ENCODE measurements around the gene FUT8.
A peak's percentile ranks its signal among the peaks of the same experiment; 100 is the strongest.

FUT8 gene

GRCh38 chr14:65440230-65440629, 27.7 kb downstream of the FUT8 start:
- no peak for DNase-seq (ENCODE audit: low read depth)
- no peak overlapping the region for H3K4me3 ChIP-seq (ENCODE audit: low read depth, low read length)
- TF ChIP-seq, protein P1, sequence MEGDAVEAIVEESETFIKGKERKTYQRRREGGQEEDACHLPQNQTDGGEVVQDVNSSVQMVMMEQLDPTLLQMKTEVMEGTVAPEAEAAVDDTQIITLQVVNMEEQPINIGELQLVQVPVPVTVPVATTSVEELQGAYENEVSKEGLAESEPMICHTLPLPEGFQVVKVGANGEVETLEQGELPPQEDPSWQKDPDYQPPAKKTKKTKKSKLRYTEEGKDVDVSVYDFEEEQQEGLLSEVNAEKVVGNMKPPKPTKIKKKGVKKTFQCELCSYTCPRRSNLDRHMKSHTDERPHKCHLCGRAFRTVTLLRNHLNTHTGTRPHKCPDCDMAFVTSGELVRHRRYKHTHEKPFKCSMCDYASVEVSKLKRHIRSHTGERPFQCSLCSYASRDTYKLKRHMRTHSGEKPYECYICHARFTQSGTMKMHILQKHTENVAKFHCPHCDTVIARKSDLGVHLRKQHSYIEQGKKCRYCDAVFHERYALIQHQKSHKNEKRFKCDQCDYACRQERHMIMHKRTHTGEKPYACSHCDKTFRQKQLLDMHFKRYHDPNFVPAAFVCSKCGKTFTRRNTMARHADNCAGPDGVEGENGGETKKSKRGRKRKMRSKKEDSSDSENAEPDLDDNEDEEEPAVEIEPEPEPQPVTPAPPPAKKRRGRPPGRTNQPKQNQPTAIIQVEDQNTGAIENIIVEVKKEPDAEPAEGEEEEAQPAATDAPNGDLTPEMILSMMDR (IDR thresholded peaks at IDR 0.05; ENCODE audit: control insufficient read depth, extremely low read depth, insufficient read depth) = no peak

GRCh38 chr14:65444230-65444629, 31.7 kb downstream of the FUT8 start:
- no peak overlapping the region for H3K4me3 ChIP-seq (ENCODE audit: low read depth, low read length)
- no peak for DNase-seq (ENCODE audit: low read depth)
- TF ChIP-seq, protein P1 (IDR thresholded peaks at IDR 0.05; ENCODE audit: control insufficient read depth, extremely low read depth, insufficient read depth) = no peak

DNA sequence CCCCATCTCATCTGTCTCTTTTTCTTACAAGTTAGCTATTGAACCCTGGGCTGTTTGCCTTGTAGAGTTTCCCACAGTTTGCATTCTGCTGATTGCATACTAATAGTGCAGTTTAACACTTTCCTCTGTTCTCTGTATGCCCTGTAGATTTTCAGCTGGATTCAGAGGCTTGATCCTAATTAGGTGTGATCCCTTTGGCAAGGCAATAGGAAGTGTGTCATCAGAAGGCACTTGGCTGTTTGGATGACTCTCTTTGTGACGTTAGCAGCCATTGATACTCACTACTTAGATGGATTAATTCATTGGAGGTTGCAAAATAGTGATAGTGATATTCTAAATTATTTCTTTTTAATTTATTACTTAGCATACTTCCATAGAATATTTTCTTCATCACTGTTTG, 33.6 kb downstream of the FUT8 start:
- TF ChIP-seq, protein P1 (IDR thresholded peaks at IDR 0.05; ENCODE audit: control insufficient read depth, extremely low read depth, insufficient read depth) = no peak
- no peak for DNase-seq (ENCODE audit: low read depth)
- no peak overlapping the region for H3K4me3 ChIP-seq (ENCODE audit: low read depth, low read length)

DNA sequence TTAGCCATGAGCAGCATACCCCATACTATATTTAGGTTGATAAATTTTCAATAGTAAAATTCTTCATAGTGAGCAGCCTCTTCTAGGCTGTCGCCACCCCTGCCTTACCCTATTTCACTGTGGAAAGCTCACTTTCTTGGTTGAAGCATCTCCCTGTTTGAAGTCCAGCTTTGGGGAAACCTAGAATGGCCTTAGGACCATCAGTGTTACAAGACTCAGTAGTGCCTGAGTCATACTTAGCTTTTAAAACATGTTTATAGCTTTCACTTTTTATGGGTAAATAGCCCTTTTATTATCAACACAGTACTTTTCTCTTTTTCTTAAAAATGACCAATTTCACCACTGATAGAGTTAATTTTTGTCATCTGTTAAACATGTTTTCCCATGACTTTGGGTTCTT, 37.1 kb downstream of the FUT8 start:
- TF ChIP-seq, protein P1 (IDR thresholded peaks at IDR 0.05; ENCODE audit: control insufficient read depth, extremely low read depth, insufficient read depth) = no peak
- DNase-seq (ENCODE audit: low read depth) = no peak
- no peak overlapping the region for H3K4me3 ChIP-seq (ENCODE audit: low read depth, low read length)

DNA sequence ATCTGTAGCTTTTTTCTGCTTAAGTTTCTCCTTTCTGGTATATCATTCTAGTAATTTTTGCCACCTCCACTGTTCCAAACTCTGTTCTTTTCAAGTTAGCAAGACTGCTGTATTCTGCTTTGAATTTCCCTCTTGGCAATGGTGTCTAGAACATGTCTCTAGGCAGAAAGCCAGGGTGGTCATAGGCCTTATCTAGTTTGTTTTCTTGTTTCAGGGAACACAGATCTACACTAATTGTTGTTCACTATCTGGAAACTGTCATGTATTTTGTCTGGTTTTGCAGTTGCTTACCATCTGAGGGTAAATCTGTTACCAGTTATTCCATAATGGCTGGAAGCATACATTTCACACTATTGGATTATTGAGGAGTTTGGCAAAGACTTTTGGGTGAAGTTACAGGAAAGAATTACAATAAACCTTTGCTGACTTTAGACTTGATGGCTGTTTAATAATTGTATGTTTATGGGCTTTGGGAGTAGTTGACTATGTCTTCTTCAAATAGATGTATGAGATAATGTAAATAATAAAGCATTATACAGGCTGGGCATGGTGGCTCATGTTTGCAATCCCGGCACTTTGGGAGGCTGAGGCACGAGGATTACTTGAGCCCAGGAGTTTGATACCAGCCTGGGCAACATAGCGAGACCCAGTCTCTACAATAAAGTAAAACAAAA, 41.4 kb downstream of the FUT8 start:
- no peak overlapping the region for H3K4me3 ChIP-seq (ENCODE audit: low read depth, low read length)
- TF ChIP-seq, protein P1 (IDR thresholded peaks at IDR 0.05; ENCODE audit: control insufficient read depth, extremely low read depth, insufficient read depth) = no peak
- peak; percentile 68 for DNase-seq (ENCODE audit: low read depth)

DNA sequence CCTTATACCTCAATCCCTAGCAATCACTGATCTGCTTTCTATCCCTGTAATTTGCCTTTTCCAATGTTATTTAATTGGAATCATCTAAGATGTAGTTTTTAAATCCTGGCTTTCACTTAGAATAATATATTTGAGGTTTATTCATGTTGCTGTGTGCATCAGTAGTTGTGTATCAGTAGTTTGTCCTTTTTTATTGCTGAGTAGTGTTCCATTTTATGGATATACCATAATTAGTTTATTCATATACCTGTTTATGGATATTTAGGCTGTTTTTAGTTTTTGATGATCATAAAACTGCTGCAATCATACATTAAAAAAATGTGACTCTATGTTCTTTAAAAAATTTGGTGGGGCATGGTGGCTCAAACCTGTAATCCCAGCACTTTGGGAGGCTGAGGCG, 43.7 kb downstream of the FUT8 start:
- DNase-seq (ENCODE audit: low read depth) = no peak
- TF ChIP-seq, protein P1 (IDR thresholded peaks at IDR 0.05; ENCODE audit: control insufficient read depth, extremely low read depth, insufficient read depth) = no peak
- H3K4me3 ChIP-seq (ENCODE audit: low read depth, low read length) = no peak overlapping the region

- no peak for DNase-seq (ENCODE audit: low read depth)
- H3K4me3 ChIP-seq (ENCODE audit: low read depth, low read length) = no peak overlapping the region
- TF ChIP-seq, protein P1 (IDR thresholded peaks at IDR 0.05; ENCODE audit: control insufficient read depth, extremely low read depth, insufficient read depth) = no peak
Observed at GRCh38 chr14:65461730-65462129, 49.2 kb downstream of the FUT8 start.

Data from LNCaP clone FGC (cell line).